ENCODE results near the gene TBL1XR1.

TBL1XR1 gene

DNA sequence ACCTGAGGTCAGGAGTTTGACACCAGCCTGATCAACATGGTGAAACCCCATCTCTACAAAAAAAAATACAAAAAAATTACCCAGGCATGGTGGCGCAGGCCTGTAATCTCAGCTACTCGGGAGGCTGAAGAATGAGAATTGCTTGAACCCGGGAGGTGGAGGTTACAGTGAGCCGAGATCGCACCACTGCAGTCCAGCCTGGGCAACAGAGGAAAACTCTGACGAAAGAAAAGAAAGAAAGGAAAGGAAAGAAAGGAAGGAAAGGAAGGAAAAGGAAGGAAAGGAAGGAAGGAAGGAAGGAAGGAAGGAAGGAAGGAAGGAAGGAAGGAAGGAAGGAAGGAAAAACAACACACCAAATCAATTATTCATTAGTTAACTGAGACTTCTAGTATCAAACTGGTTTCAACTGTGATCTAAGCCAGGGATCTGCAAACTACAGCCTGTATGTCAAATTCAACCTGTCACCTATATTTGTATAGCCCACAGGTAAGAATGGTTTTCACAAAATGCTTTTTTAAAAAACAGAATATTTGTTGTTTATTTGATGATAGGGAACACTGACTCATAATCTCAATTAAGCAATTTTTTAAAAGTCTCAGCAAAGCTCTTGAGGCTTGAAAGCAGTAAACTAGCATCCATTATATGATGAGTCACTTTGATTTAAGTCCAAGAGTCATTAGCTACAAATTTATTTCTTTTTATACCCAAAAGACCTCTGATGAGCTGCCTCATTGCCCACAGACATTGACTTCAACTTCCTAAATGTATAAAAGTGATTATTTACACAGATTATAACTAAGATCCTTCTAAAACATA lies 127.6 kb downstream of the TBL1XR1 start:
- in situ Hi-C loops (cut with HindIII; ENCODE audit: low sequenced_read_pairs): no loop called here

DNA sequence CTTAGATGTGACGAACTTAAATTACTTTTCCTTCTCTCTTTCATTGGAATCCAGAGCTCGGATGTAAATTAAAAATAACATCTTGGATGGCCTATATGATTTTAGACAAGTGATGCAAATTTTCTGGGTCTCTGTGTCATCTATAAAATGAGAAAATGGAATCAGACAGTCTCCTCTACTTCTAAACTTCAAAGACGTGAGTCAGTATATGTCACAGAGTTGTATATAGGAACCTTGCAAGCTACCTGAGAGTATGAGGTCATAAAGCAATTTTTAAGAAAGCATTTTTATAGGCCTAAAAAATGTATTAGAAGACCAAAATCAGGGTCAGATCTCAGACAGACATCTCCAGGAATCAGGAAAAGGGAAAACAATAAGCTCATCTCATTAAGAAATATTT lies 128.3 kb downstream of the TBL1XR1 start:
- in situ Hi-C loops (cut with HindIII; ENCODE audit: low sequenced_read_pairs): no loop called here

DNA sequence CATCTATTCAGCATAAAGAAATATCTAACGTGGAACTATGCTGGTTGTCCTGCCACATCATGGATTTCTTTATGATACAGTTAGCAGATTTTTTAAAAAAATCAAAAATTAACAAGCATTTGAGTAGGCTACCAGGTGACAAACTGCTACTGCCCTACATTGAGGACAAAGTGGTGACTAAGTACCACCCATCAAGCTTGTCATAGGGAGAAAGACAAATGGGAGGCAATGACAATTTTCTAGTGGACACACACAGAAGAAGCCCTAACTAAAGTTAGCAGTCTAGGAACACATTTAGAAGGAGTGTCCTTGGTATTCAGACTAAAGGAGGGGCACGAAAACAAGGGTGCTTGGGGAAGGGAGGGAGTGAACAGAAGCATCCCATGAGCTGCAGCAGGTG lies 131.2 kb downstream of the TBL1XR1 start:
- in situ Hi-C loops (cut with HindIII; ENCODE audit: low sequenced_read_pairs): no loop called here

GRCh38 chr3:177065285-177066033 lies 131.8 kb downstream of the TBL1XR1 start:
- in situ Hi-C loops (cut with HindIII; ENCODE audit: low sequenced_read_pairs): no loop called here

DNA sequence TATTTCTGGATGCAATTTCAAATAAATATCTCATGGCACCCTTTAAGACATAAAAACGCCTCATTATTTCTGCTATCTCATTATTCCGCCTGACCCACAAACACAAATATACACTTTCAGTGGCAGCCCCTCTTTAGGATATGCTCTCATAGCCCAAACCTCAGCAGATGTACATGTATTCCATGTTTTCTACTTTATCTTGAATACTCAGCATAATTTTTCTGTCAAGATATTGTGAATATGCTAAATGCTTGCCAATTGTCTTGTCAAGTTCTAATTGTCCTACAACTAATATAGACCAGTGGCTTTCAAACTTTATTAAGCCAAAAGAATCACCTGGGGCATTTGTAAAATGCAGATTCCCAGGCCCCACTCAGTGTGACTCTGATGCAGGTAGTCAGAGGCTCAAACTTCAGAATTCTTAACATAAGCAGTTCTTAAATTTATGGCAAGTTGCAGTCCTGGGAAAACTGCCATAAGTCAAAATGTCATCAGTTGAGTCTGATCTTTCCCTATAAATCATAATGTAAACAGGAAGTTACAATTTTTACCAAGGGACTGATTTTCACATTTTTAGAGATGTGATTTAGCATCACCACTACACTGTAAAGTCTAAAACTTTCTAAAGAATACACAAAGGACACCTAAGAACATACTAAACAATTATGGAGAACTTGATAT lies 135.1 kb downstream of the TBL1XR1 start:
- in situ Hi-C loops (cut with HindIII; ENCODE audit: low sequenced_read_pairs): no loop called here

DNA sequence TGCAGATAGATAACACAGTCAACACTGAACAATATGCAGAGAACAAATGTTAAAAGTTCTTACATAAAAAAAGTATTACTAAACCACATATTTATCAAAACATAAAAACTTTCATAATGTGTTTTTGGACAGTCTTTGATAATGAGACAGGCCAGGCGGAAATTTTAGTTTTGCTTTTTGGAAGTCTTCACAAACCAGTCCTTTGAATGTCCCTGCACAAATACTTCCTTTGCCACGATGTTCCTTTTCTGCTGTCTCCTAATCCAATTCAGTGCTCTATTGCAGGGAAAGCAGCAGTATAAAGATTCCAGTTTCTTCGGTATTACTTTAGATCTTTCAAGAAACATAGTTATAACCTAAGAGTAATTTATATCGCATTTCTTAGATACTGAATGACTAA lies 135.9 kb downstream of the TBL1XR1 start:
- in situ Hi-C loops (cut with HindIII; ENCODE audit: low sequenced_read_pairs): no loop called here

DNA sequence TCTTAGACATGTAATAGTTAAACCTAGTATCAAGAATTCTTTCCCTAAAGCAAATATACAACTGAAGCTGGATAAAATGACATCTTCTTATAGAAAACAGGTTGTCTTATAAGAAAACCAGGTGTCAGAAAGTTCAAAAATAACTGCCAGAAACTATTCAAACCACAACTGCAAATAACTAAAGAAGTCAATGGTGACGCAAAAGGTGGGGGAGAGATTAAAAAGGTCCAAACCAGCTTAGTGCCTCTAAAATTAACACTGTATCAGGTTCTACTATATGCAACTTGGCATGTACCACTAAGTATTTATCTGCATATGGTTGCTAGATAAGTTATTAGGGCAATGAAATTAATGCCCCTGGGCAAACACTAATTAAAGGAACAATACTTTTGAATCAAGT lies 136.8 kb downstream of the TBL1XR1 start:
- in situ Hi-C loops (cut with HindIII; ENCODE audit: low sequenced_read_pairs): no loop called here

DNA sequence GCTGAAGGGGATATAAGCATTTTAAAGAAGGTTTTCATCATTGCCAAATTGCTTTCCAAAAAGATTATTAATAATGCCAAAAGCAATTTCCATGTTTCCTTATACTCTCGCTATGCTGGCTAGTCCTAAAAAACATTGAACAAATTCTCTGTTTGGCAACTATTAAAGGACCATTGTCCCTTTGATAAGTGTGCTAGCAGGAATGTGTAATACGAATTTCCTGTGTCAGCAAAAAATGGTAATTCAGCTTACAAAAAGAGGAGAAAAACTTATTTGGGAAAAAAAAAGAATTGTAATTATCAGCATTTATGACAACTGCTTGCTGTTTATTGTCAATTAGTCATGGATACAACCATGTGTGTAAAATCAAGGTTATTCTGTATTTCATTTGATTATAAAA lies 138.6 kb downstream of the TBL1XR1 start:
- in situ Hi-C loops (cut with HindIII; ENCODE audit: low sequenced_read_pairs): no loop called here

DNA sequence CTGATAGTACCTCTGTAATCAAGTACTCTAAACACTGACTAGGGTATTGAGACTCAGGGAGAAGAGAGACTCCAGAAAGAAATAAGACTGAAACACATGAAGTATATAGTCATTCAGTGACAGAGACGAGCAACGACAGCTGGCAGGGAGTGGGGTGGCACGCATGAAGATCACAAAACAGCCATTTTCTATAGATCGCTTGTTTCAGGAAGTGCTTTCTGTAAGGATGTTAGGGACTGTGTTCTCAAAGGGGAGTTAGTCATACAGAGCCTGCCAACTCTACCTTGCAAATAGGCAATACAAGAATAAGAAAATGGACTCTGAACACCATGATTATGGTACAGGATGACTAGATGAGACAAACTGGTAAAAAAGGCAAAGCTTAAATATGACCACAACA lies 139.5 kb downstream of the TBL1XR1 start:
- in situ Hi-C loops (cut with HindIII; ENCODE audit: low sequenced_read_pairs): no loop called here

DNA sequence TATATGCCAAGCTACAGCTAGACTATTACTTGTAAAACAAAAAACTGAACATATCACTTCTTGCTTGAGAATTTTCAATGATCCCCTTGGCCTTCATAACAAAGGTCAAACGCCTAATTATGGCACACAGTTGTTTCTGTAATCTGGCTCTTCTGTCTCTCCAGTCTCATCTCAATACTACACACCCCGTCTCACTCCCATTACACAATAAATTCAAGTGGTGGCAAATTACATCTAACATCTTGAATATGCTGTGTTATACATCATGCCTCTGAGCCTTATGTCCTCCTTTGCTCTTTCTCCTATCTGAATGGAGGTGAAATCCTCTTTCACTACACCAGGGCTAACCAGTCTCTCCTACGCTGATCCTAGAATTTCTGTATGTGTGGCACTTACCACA lies 140.4 kb downstream of the TBL1XR1 start:
- in situ Hi-C loops (cut with HindIII; ENCODE audit: low sequenced_read_pairs): no loop called here

- in situ Hi-C loops (cut with HindIII; ENCODE audit: low sequenced_read_pairs): no loop called here
Observed at GRCh38 chr3:177055605-177056571, 141.4 kb downstream of the TBL1XR1 start.

- in situ Hi-C loops (cut with HindIII; ENCODE audit: low sequenced_read_pairs): no loop called here
Observed at GRCh38 chr3:177053107-177053506, 144.2 kb downstream of the TBL1XR1 start.

- in situ Hi-C loops (cut with HindIII; ENCODE audit: low sequenced_read_pairs): no loop called here
Observed at GRCh38 chr3:177051411-177051810, 145.9 kb downstream of the TBL1XR1 start.

DNA sequence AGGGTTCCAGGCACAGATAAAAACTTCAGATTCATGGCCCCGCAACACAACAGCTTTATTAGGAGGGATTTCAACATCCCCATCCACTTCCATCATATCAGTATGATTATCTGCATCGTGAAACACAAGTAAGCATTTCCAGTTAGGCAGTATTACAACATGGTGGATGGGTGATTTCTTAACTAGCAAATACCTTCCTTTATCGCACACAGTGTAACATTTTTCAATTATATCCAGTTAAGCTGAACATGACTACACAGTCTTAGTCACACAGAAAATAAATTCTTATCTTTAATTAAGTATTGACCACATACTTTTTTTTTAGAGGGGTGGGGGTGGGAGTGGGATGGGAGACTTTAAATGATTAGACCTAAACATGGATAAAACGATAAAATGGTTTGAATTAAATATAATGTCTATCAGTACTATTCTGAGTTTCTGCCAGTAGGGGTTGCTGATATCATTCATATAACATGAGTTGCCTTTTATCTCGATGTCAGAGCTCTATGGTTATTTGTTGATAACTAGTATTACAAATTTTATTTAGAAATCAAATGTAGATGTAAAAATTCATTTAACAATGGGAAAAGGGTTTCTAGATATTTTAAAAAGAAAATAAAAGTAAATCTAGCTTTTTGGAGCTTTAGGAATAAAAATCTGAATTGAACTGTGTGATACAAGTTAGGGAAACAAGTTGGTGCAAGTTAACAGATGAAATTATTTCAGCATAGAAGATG lies 146.6 kb downstream of the TBL1XR1 start:
- in situ Hi-C loops (cut with HindIII; ENCODE audit: low sequenced_read_pairs): no loop called here

- in situ Hi-C loops (cut with HindIII; ENCODE audit: low sequenced_read_pairs): no loop called here
Observed at GRCh38 chr3:177045767-177046166, 151.5 kb downstream of the TBL1XR1 start.

GRCh38 chr3:177045222-177045621 lies 152.1 kb downstream of the TBL1XR1 start:
- in situ Hi-C loops (cut with HindIII; ENCODE audit: low sequenced_read_pairs): no loop called here

GRCh38 chr3:177041730-177042551 lies 155.3 kb downstream of the TBL1XR1 start:
- in situ Hi-C loops (cut with HindIII; ENCODE audit: low sequenced_read_pairs): no loop called here

DNA sequence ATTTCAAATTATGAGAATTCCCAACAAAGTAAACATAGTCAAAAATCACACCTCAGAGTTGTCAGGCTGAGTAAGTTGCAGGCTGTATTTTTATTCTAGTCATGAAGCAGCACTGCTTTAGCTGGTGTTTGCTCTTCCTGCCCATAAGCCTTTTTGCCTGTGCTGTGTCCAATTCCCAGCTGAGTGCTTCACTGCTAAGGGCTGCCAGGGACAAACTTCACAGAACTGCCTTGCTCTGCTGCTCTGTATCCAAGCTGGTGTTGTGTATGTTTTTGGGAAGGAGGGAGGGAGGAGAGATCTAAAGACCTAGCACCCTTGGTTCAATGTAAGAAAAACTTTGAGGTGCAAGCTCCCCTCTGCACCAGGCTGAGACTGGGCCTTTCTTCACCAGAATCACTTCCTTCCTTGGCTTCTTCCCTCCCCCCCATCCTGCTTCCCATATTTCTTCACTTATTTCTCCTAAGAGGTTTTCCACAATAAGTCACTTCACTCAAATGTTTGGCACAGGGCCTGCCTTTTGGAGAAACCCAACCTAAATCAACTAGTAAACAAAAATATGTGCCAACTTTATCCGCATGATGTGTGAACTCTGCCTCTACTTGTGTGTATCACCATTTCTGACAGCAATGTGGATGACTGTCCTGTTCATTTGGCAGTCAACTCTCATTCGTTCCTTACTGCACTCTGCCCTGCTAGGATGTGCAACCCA lies 156.1 kb downstream of the TBL1XR1 start:
- in situ Hi-C loops (cut with HindIII; ENCODE audit: low sequenced_read_pairs): no loop called here

All from DLD1 (cell line).